ENCODE results near the gene CBX1. TPM values are rescaled to one million over a fixed set of nuclear protein-coding genes. Genes with fewer than 3 reads are reported as not detected.

CBX1 gene
- total and polyA plus RNA-seq, 10 of the 15 experiments (the other 5 are each of a cell fraction or from before 2014, with no cell fraction given), result 11.8 to 99.2 (median 43.5) TPM

GRCh38 chr17:48047741-48048383 lies 53.4 kb downstream of the CBX1 start, which contains the start of gene NFE2L1 (continued):
- TF ChIP-seq BCLAF1 (IDR thresholded peaks at IDR 0.05), result no peak
- TF ChIP-seq NR2F1 (conservative IDR thresholded peaks at IDR 0.05), result peak; percentile 58
- peak; percentile 89 for TF ChIP-seq SKIL (IDR thresholded peaks at IDR 0.05; ENCODE audit: low read depth, poor library complexity, severe bottlenecking)
- peak; percentile 92 for TF ChIP-seq NBN (IDR thresholded peaks at IDR 0.05)
- peak; percentile 98 for TF ChIP-seq CBFB (IDR thresholded peaks at IDR 0.05; ENCODE audit: low read depth)
- no peak for TF ChIP-seq ZNF592 (IDR thresholded peaks at IDR 0.05)
- peak; percentile 28; the same call in 1 of the 2 replicates for TF ChIP-seq BRCA1 (IDR thresholded peaks at IDR 0.05; ENCODE audit: low read depth, low read length)
- TF ChIP-seq CUX1 (IDR thresholded peaks at IDR 0.05; ENCODE audit: insufficient replicate concordance, low read depth, low read length), result peak; percentile 26
- TF ChIP-seq CREM (IDR thresholded peaks at IDR 0.05; ENCODE audit: low read depth), result peak; percentile 79
- no peak for TF ChIP-seq JUNB (IDR thresholded peaks at IDR 0.05)
- no peak for TF ChIP-seq SUPT20H (IDR thresholded peaks at IDR 0.05; ENCODE audit: borderline replicate concordance, control insufficient read depth, low read depth, low read length)
- no peak for TF ChIP-seq SUZ12 (IDR thresholded peaks at IDR 0.05; ENCODE audit: unreplicated experiment)
- TF ChIP-seq SMC3 (IDR thresholded peaks at IDR 0.05; ENCODE audit: borderline replicate concordance, low read length), result no peak
- no peak for TF ChIP-seq HDAC2 (IDR thresholded peaks at IDR 0.05)
